HG03066 (cell line): Measurements from ENCODE around the gene ZNF532.
"Not testable (repeated sequence)": the region's sequence is repeated elsewhere in the genome, so short reads cannot be mapped to it uniquely, and the experiment has no call there.

Source experiments
- ATAC-seq: cut with Tn5 transposase; IDR thresholded peaks from one replicate; pipeline ENCODE4 v1.9.1; 2021; ENCODE audit warnings: low read depth; ENCODE audit not compliant: unreplicated experiment

ZNF532 gene

DNA sequence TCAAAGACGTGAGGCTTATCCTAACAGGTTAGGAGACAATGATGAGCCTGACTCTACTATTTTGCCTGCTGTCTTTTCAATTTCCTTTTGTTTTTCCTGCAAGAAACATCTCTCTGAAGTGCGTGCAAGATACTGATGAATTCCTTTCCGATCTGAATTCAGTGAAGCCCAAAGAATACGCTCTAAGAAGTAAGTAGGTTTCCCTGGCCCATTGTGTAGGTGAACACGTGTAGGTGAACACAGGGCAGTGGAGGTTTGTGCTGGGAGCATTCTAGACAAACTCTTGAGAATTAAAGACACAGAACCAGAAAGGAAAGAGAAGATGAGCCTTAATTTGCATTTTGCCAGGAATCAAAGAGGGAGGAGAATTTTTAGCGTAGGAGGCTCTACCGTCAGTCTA, 132.0 kb downstream of the ZNF532 start:
- no peak for ATAC-seq

DNA sequence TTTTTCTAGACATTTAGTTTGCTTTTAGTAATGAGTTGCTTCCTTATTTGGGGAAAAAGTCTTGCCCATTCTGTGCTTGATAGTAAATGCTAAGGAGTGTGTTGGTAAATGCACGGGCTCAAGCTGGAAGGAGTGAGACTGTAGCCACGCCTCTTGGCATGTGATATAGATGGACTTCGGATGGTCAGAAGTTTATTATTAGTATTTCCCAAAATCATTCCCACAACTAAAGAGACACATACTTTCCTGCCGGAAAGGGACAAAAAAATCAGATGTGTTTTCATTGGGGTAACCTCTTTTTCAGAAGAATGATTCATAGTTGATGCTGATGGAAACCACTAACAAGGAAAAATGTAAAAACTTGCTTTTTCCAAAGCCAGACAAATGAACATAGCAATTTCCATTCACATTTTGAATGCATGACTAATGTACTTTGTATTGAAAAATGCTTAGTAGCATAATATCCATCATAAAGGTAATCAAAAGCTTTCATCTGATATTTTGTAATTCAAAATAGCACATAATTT, 133.2 kb downstream of the ZNF532 start:
- no peak for ATAC-seq

DNA sequence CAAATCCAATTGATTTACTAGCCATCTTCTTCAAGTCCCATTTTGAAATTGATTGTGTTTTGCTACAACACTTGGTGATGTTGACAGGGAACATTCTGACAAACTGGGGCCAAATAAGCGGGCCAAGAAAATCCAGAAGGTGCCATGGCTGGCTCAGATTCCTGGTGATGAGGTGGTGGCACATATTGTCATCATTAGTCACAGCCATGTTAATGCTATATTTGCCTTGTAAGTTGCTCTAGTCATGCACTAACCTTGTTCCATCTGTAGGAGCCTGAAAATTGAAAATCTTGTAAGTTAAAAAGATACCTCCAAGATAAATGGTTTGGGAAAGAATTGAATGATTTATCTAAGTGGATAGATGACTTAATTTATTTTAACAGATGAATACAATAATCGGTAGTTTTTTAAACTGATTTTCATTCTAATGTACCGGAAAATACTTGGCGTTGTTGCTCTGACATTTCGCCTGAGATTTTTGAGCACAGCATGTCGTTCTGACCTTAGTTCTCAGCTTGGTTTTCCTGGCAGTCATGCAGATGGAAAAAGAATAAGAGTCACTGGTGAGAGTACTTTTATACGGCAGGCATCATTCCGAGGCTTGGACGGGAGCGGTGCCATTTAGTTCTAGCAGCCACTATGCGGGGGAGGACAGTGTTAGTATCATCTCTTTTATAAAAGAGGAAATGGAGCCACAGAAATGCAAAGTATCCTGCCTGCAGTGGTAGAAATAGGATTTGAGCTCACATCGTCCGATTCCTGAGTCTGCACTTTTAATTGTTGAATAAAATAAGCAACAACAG, 133.9 kb downstream of the ZNF532 start:
- peak; percentile 93 for ATAC-seq

DNA sequence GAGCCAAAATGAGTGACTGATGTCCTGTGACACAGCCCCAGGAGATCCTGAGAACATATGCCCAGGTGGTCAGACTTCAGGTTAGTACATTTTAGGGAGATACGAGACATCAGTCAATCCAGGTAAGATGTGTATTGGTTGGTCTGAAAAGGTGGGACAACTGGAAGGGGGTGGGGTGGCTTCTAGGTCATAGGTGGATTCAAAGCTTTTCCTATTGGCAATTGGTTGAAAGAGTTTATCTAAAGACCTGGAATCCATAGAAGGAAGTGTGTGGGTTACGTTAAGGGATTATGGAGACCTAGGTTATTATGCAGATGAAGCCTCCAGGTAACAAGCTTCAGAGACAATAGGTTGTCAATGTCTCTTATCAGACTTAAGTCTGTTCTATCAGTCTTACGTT, 136.5 kb downstream of the ZNF532 start:
- ATAC-seq, result no peak

DNA sequence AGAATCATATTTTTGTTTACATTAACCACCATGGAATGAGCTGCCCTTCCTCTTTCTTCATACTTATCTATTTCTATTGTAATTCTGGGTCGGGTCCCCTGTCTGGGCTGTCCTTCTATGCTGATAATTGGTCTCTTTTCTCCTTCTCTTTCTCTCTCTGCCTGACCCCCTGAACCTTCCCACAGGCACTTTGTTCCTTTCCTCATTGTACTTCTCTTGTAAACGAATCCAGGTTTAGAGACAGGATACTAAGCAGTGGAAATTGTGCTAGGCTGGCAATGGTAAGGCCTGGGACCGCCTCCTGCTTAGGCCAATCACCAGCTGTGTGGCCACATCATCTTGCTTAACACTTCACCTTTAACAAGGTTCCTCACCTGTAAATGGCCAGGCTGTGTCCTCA, 137.0 kb downstream of the ZNF532 start:
- ATAC-seq, result no peak

DNA sequence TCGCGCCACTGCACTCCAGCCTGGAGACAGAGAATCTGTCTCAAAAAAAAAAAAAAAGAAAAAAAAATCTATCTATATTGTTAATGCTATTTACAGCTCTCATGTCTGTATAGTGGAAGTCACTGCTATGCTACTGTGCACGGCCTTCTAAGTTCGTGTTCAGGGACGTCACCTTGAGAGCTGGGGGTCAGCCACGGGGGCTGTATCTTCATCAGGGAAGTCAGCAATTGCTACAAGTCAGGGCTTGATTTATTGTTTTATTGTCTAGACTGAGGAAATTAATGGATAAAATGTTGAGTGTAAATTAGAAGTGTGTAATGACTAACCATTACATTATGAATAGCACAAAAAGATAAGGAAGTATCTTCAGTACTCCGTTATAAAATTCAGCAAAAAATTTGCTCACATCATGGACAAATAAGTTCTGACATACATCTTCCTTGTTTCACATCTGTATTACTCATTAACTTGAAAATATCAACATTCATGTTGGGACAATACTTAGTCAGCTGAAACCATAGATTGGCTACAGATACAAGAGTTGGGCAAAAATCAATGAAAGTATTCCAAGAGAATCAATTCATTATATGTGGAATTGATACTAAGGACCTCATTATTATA, 138.4 kb downstream of the ZNF532 start:
- ATAC-seq, result no peak

DNA sequence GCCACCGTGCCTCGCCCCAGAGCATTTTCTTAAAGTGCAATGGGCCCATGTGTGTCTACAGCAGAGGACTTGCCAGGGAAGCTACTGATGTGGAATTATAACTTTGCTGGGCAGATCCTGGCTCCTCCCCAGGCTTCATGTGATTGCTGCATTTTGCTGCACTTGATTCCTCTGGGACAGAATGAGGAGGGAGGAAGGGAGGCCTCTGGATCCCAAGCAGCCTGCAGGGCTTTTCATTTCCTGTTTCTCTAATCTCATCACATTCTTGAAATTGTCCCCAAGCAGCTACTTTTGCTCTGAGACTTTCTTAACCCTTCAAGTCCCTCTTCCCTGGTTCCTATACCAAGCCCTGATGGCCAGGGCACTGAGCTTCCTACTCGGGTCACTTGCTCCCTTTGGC, 140.6 kb downstream of the ZNF532 start:
- no peak for ATAC-seq

DNA sequence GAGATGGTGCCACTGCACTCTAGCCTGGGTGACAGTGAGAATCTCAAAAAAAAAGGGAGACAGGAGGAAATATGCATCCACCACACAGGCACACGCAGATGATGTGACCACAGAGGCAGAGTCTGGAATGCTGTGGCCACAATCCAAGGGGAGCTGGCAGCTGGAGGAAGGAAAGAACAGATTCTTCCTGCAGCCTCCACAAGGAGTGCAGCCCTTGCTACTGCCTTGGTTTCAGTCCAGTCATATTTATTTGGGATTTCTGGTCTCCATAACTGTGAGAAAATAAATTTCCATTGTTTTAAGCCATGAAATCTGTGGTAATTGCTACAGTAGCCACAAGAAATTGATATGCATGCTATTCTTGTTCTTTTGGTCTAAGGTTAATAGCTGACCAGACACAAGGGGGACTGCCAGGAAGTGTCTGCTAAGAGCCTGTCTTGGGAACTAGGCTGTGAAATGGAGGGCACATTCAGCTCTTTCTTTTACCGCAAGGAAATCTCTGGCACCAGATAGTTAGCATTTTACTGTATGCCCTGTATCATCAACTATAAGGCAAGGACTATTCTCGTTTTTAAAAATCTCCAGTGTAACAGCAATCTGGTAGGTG, 141.9 kb downstream of the ZNF532 start:
- no peak for ATAC-seq

DNA sequence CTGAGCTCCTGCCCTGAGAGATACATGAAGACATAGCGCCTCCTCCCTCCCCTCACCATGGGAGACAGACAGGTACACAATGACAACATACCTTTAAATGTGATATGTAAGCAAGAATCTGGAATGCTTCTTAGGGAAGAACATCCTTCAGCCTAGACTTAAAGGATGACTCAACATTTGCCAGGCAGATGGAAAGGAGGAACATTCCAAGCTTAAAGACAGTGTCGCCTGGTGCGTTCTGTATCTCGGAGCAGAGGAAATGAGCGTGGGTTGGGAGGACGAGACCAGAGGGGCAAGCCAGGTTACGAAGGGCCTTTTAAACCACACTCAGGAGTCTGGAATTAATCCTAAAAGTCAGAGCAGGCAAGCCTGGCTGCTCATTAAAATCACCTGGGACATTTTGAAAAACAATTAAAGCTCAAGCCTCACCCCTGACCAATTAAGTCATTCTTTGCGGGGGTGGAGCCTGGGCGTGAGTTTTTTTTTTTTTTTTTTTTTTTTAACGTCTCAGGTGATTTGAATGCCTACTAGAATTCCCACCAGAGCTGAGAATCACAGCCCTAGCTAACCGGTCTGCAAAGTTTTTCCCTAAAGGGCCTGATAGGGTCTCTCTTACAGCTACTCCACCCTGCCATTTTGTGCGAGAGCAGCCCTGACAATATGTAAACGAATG, 143.8 kb downstream of the ZNF532 start:
- no peak for ATAC-seq

DNA sequence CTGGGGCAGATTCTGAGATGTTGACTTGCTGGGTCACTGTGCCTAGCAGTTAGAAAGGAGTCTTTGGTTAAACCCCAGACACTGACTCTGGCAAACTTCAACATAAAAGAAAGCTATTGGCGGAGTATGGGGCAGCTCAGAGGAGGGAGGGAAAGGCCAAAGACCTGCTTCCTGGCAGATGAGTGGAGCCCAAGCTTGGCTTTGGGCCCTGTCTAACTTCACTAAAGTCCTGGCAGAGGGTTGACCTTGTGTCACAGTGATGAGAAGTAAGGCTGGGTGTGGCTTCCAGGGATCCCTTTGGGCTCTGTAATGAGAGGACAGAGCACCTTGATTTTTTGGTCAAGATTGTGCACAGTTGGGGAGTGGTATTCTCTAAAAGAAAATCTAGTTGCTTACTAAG, 145.2 kb downstream of the ZNF532 start:
- ATAC-seq, result no peak

DNA sequence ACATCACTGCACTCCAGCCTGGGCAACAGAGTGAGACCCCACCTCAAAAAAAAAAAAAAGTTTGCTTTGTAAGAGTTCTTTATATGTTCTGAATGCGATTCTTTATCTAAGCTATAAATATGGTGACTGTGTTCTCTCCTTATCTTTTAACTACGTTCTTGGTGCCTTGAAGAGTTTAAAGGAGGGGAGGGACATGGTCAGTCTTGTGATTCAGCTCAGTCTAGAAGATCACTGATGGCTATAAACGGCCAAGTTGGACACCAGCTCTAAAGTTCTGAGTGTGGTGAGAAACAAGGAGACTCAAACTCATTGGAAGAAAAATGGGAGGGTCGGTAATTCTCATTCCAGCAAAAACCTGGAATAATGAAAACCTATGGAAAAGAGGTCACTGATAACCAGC, 146.6 kb downstream of the ZNF532 start:
- no peak for ATAC-seq

DNA sequence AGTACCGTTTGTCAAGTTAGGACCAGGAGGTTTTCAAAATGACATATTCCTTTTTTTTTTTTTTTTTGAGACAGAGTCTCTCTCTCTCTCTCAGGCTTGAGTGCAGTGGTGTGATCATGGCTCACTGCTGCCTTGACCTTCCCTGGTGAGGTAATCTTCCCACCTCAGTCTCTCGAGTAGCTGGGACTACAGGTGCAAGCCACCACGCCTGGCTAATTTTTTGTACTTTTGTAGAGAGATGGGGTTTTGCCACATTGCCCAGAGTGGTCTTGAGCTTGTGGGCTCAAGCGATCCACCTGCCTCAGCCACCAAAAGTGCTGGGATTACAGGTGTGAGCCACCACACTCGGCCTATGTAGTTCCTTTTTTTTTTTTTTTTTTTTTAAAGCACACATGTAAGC, 147.1 kb downstream of the ZNF532 start:
- ATAC-seq, result no peak

DNA sequence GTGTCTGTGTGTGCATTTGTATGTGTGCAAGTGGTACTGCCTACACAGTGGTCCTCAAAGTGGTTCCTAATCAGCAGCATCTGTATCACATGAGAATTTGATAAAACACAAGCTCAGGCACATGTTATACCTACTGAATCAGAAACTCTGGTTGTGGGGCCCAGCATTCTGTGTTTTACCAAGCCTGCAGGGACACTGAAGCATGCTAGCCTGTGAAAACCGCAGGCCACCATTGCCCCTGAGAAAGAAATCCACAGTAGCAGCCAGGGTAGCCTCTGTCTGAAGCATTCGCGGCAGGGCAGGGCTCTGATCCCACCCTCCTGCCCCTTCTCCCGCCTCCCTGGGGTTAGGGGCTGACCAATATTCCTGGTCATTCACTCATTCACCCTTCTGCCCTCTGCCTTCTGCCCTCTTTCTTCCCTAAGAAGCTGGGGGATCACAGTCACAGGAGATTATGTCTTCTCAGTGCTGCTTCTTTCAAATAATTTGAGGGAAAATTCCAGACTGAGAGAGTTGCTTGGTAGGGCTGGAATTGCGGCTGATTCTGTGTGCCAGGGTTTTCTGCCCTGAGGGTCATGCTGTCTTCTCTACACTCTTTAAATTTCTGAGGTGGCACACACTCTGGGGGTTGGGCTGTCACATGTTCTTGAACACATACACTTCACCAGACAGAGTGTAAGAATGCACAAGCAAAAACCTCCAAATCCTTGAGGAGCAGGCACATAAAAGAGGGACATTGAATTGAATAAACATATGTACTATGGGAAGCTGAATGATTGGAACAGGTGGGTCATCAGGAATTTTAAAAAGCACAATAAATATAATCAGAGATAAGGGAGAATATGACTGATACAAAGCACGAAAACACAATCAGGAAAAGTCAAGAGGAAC, 148.4 kb downstream of the ZNF532 start:
- ATAC-seq, result no peak

DNA sequence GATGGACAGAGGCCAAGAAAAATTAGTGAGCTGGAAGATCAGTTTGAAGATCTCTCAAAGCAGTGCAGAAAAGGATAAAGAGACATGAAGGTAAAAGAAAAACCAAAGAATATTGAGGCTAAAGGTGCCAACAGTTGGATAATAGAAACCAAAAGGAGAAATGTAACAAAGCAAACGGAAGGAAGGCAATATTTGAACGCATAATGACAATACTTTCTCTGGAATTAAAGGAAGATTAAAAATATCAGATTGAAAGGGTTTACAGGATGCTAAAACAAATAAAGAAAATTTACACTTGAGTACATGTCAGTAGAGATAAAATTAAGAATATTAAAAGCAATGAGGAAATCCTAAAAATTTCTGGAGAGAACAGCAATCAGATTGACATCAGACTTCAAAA, 149.1 kb downstream of the ZNF532 start:
- no peak for ATAC-seq

DNA sequence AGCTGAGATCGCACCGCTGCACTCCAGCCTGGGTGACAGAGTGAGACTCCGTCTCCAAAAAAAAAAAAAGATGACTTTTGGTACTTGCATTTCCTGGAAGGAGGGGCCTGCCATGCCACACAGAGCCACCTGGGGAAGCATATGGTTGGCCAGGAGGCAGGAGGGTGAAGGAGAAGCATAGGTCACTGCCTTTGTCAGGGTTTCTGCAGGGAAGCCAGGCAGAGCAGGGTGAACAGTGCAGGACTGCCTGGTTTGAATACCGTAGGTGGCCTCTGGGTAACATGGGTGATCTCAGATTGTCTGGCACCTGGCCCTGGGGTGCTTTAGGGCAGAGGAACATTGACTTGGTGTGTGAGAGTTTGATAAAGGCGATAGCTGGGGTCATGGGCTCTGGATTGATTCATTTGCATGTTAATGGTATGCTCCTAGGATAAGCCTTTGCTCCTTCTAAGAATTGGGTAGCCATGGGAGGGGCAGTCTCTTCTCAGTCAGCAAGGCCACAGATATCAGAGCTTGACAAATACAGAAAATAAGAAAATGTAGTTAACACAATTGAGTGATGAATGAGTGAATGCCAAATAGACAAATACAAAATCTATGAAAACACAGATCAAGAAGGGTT, 151.0 kb downstream of the ZNF532 start:
- ATAC-seq, result no peak

DNA sequence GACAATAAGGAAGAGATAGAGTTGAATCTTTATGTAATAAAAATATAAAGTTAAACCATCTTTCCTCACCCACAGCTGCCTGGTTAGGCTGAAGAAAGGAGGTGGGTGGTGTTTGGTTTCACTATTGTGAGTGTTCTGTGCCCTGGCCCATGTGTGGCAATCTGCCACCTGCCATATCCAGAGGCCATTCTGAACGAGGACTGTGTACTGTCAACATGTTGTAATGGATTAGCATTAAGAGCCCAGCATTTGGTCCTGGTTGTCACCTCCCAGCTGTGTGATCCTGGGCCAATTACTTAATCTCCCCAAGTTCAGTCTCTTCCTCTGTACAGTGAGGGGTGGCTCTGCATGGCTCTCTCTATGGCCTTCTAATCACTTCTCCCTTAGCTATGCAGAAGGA, 156.8 kb downstream of the ZNF532 start:
- ATAC-seq, result no peak

DNA sequence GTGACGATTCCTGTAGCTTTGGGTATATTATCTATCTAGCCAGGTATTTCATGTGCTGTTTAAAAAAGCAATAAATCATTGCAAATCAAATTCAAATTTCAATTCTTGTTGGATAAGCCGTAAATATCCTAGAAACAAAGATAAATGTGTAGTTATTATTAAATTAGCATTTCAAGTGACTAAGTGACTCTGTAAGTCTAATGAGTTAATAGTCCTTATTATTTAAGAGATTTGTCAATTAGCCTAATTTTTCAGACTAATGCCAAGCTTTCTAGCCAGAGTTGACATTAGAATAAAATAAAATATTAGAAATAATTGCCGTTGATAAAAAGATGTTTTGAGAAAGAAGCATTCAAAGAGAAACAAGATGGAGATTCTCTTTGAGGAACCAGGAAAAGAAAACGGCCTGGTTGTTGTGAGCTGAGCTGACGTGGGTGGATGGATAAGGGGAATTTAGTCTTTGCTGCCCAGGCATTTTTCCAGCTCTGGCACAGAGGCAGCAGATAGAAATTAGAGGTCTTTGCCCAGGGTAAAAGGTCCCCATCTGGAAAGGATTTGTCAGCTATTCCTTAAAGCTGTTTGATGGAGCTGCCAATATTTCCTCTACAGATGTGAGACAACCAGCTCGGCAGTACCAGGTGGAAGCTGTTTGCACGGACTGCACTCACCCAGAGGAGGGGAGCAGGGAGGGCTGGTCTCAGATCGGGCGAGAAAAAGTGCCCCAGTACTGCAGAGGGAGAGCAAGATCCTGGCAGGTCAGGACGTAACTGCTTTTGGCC, 157.7 kb downstream of the ZNF532 start:
- no peak for ATAC-seq

DNA sequence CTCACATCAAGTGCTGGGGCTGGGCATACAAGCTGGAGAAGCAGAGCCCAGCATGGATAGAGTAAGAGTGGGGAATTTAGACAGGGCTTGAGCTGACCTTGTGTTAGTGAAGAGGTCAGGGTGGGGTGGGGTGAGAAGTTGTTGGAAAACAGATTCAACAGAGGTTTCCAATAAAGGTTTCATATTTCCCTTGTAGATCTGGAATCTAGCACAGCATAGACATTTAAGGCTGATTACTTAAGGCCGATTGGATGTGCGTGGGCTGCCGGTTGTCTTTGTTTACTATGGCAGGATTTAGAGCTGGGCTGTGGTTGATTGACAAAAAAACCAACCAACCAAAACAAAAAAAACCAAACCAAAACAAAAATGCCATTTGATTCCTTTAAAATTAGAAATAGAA, 160.2 kb downstream of the ZNF532 start:
- no peak for ATAC-seq

DNA sequence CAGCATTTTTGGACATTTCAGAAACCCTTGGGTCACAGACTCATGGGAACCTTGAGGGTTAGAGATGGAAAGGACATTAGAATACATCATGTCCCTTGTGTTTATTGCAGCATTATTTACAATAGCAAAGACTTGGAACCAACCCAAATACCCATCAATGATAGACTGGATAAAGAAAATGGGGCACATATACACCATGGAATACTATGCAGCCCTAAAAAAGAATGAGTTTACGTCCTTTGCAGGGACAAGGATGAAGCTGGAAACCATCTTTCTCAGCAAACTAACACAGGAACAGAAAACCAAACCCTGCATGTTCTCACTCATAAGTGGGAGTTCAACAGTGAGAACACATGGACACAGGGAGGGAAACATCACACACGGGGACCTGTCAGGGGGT, 160.9 kb downstream of the ZNF532 start:
- ATAC-seq, result not testable (repeated sequence)
